GM21526 (cell line): Measurements from ENCODE around the gene RALGPS2.

Source experiments
- ATAC-seq: cut with Tn5 transposase; IDR thresholded peaks from one replicate; pipeline ENCODE4 v1.9.1; 2021; ENCODE audit warnings: moderate library complexity; ENCODE audit not compliant: unreplicated experiment, low FRiP score

The RALGPS2 gene

GRCh38 chr1:178912597-178912996, 187.6 kb downstream of the RALGPS2 start:
- ATAC-seq, result no peak

DNA sequence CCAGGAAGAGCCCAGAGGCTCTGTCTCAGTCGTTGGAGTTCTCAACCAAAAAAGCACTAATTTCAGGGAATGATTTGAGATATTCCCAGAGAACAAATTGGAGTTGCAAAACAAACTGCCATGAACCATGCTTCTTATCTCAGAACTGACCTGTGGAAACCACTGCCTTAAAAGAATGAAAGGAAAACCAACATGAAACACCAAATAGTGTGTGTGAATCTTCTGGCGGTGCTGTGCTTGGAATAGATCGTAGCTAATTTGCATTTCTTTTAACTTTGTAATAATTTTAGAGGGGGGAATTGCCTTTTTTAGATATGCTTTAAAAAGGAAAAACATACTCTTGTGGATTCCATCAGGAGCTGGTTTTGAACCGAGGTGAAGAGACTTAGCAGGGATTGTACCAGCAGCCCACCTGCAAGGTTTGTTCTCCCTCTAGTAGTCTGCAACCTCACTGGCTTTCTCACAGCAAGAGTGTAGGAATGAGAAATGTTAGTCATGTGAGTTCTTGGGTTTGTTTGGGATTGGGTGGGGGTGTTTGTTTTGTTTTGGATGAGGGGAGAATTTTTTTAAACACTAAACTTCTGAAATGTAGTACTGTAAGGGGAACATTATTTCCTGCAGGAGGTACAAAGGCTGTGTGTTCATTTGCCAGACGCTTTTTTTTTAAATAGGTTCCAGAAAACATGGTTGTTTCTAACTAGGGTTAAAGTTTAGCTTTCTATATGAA, 191.6 kb downstream of the RALGPS2 start:
- no peak for ATAC-seq

DNA sequence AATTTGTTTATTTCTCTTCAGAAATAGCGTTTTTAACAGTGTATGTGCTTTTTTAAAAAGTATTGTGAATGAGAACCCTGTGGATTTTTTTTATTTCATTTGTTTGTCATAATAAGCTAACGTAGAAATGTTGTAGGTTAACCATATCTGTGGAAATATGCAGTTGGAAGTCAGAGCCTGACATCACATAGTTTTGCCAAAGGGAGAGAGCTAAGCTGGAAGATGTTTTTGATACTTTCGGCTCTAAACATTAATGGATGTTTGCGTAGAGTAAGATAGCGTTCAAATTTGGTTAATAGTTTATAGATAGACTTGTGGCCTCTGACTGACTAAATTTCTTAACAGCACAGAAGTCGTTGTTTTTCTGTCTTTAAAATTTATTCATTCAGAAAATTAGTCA, 193.3 kb downstream of the RALGPS2 start:
- no peak for ATAC-seq

DNA sequence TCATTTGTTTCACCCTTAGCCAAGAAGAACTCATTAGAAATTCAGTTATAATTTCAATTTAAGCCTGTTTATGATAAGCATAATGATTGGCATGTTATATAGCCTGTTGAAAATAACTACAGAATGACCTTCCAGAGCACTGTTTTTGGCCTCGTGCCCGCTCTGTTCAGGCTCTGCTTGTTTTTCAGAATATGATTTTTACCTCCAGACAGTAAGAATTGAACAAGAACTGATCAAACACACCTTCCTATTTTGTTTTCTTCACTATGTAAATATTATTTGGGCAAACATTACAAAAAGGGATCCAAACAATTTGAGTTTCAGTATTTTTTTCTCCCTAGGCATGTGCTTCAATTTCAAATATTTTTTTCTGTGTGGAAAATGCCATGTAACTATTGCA, 193.9 kb downstream of the RALGPS2 start:
- ATAC-seq, result no peak

DNA sequence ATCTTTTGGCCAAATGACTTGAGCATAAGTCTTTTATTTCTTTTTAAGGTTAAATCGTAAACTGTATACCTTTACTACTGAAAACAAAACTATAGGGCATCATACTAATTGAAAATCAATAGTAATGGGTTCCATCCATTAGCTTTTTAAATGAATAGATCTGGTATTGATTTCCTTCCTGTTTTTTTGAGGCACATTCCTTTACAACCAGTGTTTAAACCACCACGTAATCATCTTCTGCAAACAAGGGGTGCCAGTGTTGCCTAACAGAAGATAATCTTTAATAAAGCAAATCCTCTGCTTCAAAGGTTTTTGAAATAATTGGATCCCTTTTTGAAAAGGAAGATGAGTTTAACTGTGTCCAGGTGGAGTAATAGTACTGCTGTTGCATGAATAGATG, 194.5 kb downstream of the RALGPS2 start:
- no peak for ATAC-seq

GRCh38 chr1:178921499-178921898, 196.5 kb downstream of the RALGPS2 start:
- peak; percentile 53 for ATAC-seq

GRCh38 chr1:178923512-178923911, 198.5 kb downstream of the RALGPS2 start:
- ATAC-seq, result no peak

GRCh38 chr1:178926046-178926445, 201.0 kb downstream of the RALGPS2 start:
- no peak for ATAC-seq

GRCh38 chr1:178927003-178927402, 202.0 kb downstream of the RALGPS2 start:
- no peak for ATAC-seq

GRCh38 chr1:178928041-178928440, 203.0 kb downstream of the RALGPS2 start:
- ATAC-seq, result no peak

DNA sequence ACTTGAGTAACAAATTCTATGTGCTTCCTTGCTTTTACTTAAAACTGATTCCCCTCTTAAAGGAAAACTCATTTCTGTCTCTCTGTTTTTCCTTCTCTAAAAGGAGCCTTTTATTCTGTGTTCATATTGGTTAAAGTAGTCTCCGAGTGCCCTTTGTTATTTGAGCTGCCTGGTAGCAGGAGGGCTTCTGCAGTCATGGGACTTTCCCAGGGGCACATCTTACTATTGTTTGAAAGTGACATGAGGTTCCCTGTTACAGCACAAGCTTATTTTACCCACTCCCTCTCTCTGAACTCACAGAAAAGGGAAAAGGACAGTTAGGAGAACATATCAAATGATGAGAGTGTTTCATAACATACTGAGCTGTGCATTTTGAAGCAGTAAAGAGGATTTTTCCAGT, 203.9 kb downstream of the RALGPS2 start:
- ATAC-seq, result no peak

DNA sequence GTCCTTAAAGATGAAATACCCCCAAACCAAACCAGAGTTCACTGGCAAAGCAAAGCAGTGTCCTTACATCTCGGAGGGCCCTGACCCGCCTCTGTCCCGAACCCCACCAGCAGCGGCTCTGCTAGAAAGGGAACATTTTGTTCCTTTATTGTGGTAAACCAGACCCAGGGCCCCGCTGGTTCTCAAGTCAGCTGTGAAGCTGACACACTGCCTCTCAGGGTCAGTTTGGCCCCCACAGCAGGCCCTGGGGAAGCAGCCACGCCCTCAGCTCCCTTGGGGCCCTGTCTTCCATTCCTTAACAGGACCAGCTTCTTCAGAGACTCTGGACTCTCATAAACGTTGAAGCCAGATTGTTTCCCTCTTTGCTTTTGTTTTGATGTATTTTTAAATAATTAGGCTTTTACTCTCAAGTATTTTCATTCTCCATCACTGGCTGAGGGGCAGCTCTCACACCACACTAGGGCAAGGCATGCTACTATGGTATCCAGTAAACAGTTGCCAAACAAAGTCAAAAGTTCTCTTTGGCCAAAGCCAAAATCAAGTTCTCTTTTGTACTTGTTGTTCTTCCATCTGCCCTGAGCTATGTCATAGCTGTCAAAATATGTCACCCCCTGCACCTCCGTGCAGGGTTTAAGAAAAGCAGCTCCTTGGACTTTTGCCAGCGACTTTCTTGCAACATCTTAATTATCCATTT, 207.0 kb downstream of the RALGPS2 start:
- ATAC-seq, result no peak

GRCh38 chr1:178932552-178932906, 207.5 kb downstream of the RALGPS2 start:
- ATAC-seq, result no peak

DNA sequence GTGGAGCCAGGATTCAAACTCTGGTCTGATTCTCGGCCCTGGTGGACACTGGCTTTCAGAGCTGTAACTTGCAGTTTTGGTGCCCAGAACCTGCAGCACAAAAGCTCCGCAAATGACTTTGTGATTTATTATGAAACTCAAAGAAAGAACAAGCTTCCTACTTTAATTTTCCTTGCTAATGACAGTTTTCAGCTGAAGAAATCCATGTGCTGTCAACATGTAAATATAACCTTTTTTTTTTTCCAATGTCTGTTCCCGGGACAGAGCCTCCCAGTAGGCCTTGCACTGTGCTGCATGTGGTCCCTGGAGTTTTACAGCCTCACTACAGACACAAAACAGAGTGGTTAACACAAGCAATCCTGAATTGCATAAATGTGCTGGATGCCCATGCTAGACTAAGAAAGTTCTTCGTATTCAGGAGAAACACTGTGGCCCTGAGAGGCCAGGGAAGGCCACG, 208.1 kb downstream of the RALGPS2 start:
- no peak for ATAC-seq

DNA sequence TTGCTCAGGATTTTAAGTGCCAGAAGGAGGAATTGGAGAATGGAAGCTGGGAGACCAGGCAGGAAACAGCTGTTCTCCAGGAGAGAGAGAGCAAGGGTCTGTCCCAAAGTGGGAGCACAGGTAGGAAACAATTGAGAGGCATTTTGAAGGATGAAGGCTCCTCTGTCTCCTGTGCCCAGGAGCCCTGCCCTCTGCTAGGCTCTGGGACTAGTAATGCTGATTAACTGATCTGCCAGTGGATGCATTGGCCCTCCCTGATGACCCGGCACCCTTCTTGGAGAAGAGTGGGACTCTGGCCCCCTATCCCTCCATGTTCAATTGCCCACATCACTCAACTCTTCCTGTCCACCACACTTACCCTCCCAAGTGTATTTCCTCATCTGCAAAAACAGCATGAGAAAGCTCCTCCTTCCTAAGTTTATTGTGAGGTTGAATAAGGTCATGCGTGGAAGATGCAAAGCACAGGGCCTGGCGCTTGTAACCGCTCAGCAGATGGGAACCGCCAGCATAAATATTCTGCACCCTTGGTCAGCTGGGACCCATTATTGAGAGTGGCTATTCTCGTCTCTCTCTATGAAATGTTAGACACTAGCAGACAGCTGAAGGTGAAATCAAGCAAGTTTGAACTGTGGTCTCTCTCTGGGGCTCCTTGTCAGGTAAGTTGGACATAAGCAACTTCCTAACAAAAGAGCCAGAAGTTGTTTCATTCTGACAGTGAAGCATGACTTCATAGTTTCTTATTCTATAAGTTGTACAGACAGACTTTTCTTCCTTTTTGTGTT, 208.9 kb downstream of the RALGPS2 start:
- no peak for ATAC-seq

- no peak for ATAC-seq
Observed at GRCh38 chr1:178934546-178934945, 209.5 kb downstream of the RALGPS2 start.

- ATAC-seq, result no peak
Observed at GRCh38 chr1:178935610-178936009, 210.6 kb downstream of the RALGPS2 start.

DNA sequence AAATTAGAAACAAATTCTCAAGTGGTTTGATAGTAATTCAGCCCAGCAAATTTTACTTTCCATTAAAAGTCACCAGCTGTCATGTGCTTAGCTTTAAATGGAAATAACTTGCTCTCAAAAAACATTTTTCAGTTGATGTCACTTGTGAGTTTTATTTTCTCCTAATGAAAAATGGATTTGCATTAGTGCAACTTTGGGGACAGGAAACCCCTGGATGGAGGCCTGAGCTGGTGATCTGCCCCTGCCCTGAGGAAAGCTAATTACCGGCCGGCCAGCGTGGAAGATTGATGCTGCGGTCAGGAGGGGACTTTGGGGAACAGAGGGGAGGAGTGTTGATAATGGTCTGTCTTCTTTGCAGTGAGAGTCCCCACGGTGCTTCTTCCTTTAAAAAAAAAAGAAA, 212.7 kb downstream of the RALGPS2 start:
- no peak for ATAC-seq

GRCh38 chr1:178938101-178938958, 213.3 kb downstream of the RALGPS2 start:
- no peak for ATAC-seq

DNA sequence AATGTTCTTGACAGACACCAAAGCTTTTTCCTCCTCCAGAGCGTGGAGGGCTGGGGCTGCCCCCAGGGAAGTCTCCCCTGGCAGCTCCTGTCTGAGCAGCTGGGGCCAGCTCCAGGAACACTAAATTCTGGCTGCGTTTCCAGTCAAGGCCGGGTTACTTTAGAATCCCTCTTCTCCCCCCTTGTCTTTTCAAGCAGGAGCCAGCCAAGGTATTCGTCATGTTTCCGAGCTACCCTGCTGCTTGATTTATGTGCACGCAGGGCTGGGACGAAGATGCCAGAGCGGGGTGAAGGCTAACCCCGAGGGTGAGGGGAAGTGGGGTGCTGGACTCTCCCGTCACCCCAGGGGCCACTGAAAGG, 213.9 kb downstream of the RALGPS2 start:
- ATAC-seq, result no peak
